Suprapubic skin (tissue), 4 donors: ENCODE measurements around the gene WFDC5.

Source experiments
- CTCF ChIP-seq, 2 donors: fragments of 200-600 bp in 1 of 2; fragments of 450-650 bp in 1 of 2; sonication (generic) in 1 of 2; IDR thresholded peaks; one replicate each; pipeline ENCODE4 v1.5.1; 2016 to 2019; ENCODE audit warnings: antibody characterized with exemption in 2 of 2, mild to moderate bottlenecking in 1 of 2, moderate library complexity in 1 of 2
- POLR2A ChIP-seq, 2 donors: fragments of 450-650 bp; IDR thresholded peaks; one replicate each; pipeline ENCODE4 v1.6.1; 2017; ENCODE audit warnings: antibody characterized with exemption in 2 of 2, mild to moderate bottlenecking in 2 of 2, moderate library complexity in 2 of 2
- POLR2AphosphoS5 ChIP-seq, 3 donors: sonication (generic); formaldehyde crosslinking; IDR thresholded peaks; one replicate each; pipeline ENCODE4 v1.6.1; 2017; ENCODE audit warnings: antibody characterized with exemption in 3 of 3

GRCh38 chr20:45091366-45091765 is 23.6 kb downstream of the WFDC5 start:
- TF ChIP-seq CTCF (IDR thresholded peaks at IDR 0.05) (no peak), POLR2A (IDR thresholded peaks at IDR 0.05) (no peak), POLR2AphosphoS5 (IDR thresholded peaks at IDR 0.05) (no peak)
